ENCODE results near the gene CMIP.
"Not testable (repeated sequence)": the region's sequence is repeated elsewhere in the genome, so short reads cannot be mapped to it uniquely, and the experiment has no call there.

CMIP gene

GRCh38 chr16:81519301-81520150, 74.9 kb downstream of the CMIP start:
- DNase-seq, result no peak

- DNase-seq, result no peak
Measured at GRCh38 chr16:81520151-81520470, 75.5 kb downstream of the CMIP start.

- no peak for DNase-seq
Measured at GRCh38 chr16:81520560-81521135, 76.0 kb downstream of the CMIP start.

GRCh38 chr16:81521141-81521626, 76.6 kb downstream of the CMIP start:
- DNase-seq, result no peak

- DNase-seq, result no peak
Measured at GRCh38 chr16:81522108-81522701, 77.6 kb downstream of the CMIP start.

- DNase-seq, result not testable (repeated sequence)
Measured at GRCh38 chr16:81522851-81523250, 78.2 kb downstream of the CMIP start.

- DNase-seq, result no peak
Measured at GRCh38 chr16:81523387-81524115, 78.9 kb downstream of the CMIP start.

- DNase-seq, result no peak
Measured at GRCh38 chr16:81524382-81524781, 79.8 kb downstream of the CMIP start.

- not testable (repeated sequence) for DNase-seq
Measured at GRCh38 chr16:81524885-81525284, 80.3 kb downstream of the CMIP start.

GRCh38 chr16:81526199-81526598, 81.6 kb downstream of the CMIP start:
- no peak for DNase-seq

GRCh38 chr16:81526935-81527334, 82.3 kb downstream of the CMIP start:
- no peak for DNase-seq

- DNase-seq, result no peak
Measured at GRCh38 chr16:81527477-81528178, 83.0 kb downstream of the CMIP start.

GRCh38 chr16:81528256-81528655, 83.6 kb downstream of the CMIP start:
- no peak for DNase-seq

- DNase-seq, result no peak
Measured at GRCh38 chr16:81530296-81530721, 85.7 kb downstream of the CMIP start.

GRCh38 chr16:81530814-81531213, 86.2 kb downstream of the CMIP start:
- DNase-seq, result no peak

GRCh38 chr16:81531419-81531821, 86.8 kb downstream of the CMIP start:
- no peak for DNase-seq

GRCh38 chr16:81532491-81533174, 88.0 kb downstream of the CMIP start:
- no peak for DNase-seq

- DNase-seq, result no peak
Measured at GRCh38 chr16:81533175-81533507, 88.5 kb downstream of the CMIP start.

- no peak for DNase-seq
Measured at GRCh38 chr16:81535679-81536360, 91.2 kb downstream of the CMIP start.

- no peak for DNase-seq
Measured at GRCh38 chr16:81536648-81537047, 92.0 kb downstream of the CMIP start.

GRCh38 chr16:81537721-81538561, 93.3 kb downstream of the CMIP start:
- no peak for DNase-seq
